ENCODE results near the gene RNF220.
"Not testable (repeated sequence)": the region's sequence is repeated elsewhere in the genome, so short reads cannot be mapped to it uniquely, and the experiment has no call there.

RNF220 gene

DNA sequence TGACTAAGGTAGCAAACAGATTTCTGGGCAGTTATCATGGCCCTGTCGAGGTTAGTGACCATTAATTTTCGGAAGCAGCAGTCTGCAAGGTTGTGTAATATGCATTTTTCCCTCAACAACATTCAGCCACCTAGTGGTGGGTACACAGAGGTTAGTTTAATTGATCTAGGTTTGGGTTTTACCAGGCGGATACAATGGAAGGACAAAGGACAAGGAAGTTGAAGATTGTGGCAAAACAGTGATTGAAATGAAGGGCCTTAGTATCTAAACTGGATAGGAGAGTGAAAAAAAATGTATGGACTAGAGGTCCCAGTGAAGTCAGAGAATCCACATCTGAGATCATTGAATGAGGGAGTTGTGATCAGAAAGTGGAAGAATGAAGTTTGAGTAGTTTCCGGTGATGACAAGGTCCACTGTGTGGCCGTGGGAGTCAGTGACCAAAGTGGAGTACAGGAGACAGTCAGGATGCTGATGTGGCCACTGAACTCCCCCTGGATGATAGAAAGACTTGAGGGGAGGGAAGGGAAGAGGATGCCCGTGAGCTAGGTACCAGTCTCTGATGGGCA, 272.2 kb downstream of the RNF220 start:
- no peak for DNase-seq (ENCODE audit: low read depth in 2 of 2)

DNA sequence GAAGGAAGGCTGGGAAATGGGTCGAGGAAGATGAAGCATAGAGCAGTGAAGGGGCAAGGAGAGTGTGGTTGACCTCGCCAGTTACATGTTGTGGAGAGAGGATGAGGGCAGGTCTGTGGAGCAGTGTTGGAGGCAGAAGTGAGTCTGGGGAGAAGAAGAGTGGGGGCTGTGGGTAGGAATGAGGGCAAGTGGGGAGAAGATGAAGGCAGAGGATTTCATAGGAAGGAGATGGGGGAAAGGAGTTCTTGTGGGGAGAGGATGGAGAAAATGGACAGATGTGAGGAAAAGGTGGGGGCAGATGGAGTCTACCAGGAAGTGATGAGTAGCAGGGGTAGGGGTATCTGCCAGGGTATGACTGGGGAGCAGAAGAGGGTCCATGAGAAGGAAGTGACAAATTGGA, 273.1 kb downstream of the RNF220 start:
- DNase-seq (ENCODE audit: low read depth in 2 of 2), result no peak

DNA sequence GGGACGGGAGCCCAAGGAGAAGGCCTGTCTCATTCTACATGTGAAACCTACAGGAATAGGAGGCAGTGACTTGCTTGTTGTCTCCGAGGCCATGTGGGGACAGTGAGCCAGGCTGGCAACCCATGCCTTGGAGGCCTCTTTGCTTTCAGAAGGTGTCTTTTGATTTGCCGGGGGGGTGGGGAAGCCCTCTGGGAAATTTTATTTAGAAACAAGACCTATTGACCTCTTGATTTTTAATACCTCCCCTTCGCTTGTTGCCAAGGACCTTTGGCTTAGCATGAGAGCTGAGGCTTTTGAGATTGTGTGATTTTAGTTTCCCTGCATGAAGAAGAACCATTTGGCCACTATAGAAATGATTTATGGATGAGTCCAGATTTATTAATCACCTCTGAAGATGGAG, 273.6 kb downstream of the RNF220 start:
- DNase-seq (ENCODE audit: low read depth in 2 of 2), result no peak

DNA sequence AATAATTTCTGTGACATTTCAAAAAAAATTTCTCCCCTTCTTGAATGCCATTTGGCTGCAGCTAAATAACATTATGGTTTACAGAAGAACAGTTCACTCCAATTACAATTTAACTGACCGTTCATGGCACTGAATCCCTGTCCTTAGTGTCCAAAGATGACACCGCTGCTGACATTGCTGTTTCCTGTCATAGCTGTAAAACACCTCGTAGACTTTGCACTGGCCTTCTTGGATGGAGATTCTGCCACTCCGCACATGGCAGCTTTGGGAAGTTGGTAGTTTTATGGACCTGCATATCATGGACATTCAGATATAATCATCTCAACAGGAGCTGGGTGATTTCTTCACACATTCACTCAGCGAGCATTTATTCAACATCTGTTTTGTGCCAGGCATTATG, 274.4 kb downstream of the RNF220 start:
- DNase-seq (ENCODE audit: low read depth in 2 of 2), result no peak

DNA sequence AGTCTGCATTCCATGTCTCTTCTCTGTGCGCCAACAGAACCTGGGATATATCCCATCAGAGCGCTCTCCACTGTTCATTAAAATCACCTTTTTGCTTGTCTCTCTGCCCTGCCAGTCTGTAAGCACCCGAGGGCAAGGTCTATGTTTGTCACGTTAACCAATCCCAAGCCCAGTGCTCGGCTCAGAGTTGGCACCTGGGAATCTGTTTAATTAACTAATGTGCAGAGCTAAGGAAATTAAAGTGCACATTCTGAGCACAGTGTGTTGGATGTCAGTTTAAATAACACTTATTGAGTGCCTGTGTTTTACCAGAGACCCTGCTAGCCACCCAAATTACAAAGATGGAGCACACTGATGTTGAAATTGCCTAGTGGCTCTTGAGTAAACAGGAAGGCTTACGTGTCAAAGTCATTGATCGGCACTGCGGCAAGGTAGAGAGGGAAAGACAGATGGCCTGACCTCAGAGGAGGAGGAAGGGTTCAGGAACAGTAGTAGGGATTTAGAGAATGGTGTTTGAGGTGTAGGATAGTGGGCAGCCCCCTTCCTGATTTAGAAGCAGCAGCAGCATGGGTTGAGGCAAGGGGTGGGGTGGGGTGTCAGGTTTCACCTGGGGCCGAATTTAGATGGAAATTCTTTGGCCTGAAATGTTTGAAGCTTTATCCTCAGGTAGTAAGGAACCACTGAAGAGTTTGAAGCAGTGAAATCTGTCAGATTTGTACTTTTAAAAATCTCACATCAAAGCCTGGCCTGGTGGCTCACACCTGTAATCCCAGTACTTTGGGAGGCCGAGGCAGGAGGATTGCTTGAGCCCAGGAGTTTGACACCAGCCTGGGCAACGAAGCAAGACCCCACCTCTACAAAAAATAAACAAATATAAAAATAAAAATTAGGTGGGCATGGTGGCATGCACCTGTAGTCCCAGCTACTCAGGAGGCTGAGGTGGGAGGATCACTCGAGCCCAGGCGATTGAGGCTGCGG, 277.1 kb downstream of the RNF220 start:
- DNase-seq (ENCODE audit: low read depth in 2 of 2), result no peak

DNA sequence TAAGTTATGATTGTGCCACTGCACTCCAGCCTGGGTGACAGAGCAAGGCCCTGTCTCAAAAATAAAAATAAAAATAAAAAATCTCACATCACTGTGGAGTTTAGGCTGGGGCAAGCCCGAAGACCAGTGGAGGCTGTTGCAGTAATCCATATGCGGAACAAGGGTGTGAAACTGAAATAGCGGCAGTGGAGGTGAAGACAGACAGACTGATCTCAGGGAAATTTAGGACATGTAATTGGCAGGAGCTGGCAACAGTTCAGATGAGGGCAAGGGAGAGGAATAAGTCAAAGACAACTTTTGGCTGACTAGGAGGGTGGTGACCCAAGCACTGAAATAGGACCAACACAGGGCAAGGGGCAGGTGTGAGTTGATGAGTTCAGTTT, 277.8 kb downstream of the RNF220 start:
- no peak for DNase-seq (ENCODE audit: low read depth in 2 of 2)

DNA sequence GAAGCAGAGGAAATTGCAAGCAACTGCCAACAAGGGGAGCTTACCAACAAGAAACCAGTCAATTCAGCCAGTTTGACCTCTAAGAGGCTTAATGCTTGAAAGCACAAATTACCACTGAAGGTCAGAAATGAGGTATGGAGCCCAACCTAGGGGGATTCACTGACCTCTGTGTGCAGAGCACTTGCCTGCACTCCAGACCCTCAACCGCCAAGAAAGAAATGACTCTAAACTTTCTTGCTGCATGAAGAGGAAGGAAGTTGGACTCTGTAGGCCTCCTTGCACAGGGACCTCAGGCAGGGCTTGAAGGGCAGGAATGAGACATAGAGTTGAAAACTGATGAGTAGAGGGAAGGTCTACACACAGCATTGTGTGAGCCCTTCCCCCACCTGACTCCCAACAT, 279.5 kb downstream of the RNF220 start:
- no peak for DNase-seq (ENCODE audit: low read depth in 2 of 2)

DNA sequence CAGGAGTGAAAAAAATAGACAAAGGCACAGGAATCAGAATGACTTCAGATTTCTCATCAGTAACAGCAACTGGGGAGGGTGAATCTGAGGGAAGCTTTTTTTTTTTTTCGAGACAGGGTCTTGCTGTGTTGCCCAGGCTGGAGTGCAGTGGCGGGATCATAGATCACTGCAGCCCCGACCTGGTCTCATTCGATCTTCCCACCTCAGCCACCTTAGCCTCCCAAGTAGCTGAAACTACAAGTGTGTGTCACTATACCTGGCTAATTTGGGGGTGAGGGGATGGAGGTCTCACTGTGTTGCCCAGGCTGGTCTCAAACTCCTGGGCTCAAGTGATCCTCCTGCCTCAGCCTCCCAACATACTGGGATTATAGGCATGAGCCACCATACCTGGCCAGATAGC, 280.2 kb downstream of the RNF220 start:
- DNase-seq (ENCODE audit: low read depth in 2 of 2), result no peak

DNA sequence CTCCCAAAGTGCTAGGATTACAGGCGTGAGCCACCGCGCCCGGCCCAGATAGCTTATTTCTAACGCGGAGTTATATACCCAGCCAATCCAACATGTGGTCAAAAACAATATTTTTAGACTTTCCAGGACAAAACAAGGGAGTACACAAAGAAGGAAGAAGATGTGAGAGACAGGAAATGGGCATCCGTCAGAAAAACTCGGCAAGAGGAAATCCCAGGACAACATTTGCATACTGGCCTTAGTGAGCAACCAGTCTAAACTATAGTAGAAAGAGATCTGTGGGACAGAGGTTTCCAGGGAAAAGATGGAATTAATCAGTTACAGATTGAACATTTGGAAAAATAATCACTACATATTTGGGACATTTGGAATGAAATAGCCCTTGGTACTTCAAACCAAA, 280.8 kb downstream of the RNF220 start:
- no peak for DNase-seq (ENCODE audit: low read depth in 2 of 2)

DNA sequence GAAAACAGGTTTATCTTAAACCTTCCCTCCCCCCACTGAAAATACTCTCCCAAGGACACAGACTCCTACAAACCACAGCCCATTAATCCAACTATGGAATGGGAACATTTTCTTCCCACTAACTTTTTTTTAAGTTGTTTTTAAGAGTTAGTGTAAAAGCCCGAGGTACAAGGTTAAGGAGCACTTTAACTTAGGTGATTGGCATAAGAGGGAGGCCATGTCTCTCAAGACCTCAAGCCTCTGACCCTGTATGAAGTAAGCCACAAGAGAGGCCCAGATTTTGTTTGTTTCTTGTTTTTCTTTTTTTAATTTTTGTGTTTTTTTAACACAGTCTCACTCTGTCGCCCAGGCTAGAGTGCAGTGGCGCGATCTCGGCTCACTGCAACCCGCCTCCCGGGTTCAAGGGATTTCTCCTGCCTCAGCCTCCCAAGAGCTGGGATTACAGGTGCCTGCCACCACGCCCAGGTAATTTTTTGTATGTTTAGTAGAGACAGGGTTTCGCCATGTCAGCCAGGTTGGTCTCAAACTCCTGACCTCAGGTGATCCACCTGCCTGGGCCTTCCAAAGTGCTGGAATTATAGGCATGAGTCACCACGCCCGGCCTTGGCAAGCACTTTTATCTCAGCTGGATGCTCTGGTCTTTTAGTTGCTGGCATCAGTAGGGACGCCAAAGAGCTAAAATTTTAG, 283.8 kb downstream of the RNF220 start:
- DNase-seq (ENCODE audit: low read depth in 2 of 2), result no peak

DNA sequence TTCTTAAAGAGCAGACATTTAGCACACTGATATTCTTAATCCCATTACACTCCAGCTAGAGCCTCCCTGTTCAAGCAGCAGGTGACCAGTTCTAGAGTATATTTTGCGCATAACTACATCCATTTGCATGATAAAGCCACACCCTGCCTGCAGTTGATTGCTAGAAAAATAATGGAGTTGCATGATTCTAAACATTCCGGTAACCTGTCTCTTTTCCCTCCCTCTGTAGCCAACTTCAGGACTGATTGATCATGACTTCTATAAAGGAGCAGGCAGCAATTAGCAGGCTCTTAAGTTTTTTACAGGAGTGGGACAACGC, 284.4 kb downstream of the RNF220 start:
- no peak for DNase-seq (ENCODE audit: low read depth in 2 of 2)

DNA sequence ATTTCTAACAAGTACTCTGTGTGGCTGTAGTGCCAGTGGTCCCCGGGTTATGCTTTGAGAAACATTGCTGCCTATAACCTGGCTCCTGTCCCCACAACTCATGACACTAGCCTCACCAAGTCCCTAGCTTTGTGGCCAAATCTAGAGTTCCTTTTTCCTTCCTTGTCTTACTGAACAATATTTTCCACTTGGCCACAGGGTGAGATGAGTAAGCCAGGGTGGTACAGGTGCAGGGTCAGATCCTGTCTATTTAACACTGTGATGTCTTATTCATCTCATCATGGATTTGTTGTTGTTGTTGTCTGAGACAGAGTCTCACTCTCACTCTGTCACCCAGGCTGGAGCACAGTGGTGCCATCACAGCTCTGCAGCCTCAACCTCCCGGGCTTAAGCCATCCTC, 288.1 kb downstream of the RNF220 start:
- DNase-seq (ENCODE audit: low read depth in 2 of 2), result no peak

DNA sequence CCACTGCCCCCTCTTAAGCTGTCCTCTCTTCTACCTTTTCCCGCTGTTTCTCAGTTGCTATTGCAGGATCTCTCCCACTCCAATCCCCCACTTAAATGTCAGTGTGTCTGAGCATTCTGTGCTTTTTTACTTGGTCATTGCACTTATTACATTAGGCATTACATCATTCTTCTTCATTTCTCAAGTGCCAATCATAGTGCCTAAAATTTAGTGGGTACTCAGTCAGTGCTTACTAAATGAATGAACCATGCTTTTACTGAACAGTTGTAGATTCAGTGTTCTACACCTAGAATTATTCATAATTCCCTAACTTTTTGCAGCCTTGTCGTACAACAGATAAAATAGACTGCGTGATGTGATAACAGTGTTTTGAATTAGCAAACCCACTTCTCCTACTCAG, 288.8 kb downstream of the RNF220 start:
- no peak for DNase-seq (ENCODE audit: low read depth in 2 of 2)

DNA sequence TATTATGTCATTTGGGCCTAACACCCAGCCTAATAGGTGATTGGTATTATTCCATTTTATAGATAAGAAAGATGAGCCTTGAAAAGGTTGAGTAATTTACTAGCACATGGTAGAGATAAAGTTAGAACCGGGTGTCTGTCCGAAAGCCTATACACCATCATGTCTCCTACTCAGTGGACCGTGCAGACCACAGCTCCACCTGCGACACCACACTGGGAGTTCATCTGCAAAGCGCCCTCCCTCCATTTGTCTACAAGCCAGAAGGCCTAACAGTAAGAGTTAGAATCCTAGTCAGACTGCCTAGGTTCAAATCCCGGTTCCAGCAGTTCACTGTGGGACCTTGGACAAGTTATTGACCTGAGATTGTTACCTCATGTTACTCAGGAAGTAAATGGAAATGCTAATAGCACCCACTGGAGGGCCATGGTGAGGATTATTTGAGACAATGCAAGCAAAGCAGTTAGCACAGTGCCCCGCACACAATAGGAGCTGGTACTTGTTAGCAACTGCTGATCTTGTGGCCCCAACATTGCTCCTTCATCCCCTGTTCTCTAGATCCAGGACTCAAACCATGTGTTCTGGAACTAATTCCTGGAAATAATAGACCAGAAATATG, 289.9 kb downstream of the RNF220 start:
- DNase-seq (ENCODE audit: low read depth in 2 of 2), result no peak

DNA sequence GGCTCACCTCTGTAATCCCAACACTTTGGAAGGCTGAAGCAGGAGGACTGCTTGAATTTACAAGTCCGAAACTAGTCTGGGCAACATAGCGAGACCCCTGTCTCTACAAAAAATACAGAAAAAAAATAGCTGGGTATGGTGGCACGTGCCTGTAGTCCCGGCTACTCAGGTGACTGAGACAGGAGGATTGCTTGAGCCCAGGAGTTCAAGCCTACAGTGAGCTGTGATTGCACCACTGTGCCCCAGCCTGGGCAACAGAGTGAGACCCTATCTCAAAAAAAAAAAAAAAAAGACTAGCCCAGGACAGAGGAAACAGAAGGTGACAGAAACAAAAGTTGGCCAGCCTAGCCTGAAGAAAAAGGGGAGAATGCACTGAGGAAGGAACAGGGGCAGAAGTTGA, 290.6 kb downstream of the RNF220 start:
- DNase-seq (ENCODE audit: low read depth in 2 of 2), result no peak

DNA sequence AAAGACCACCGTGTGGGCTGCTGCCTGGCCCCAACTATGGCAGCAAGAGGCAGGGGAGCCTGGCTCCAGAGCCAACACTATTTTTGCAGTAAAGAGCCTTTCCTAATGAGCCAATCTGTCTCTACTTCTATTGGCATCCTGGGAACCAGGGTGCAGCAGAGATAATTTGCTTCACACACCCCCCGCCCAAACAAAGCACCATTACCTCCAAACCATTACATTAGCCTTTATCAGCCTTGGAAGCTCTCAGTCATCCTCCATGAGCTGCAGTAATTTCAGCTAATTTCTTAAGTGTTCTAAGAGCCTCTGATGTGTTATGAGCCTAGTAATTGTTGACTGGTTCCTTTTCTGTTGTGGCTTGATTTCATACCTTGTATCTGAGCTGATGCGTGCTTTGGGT, 291.0 kb downstream of the RNF220 start:
- DNase-seq (ENCODE audit: low read depth in 2 of 2), result no peak

DNA sequence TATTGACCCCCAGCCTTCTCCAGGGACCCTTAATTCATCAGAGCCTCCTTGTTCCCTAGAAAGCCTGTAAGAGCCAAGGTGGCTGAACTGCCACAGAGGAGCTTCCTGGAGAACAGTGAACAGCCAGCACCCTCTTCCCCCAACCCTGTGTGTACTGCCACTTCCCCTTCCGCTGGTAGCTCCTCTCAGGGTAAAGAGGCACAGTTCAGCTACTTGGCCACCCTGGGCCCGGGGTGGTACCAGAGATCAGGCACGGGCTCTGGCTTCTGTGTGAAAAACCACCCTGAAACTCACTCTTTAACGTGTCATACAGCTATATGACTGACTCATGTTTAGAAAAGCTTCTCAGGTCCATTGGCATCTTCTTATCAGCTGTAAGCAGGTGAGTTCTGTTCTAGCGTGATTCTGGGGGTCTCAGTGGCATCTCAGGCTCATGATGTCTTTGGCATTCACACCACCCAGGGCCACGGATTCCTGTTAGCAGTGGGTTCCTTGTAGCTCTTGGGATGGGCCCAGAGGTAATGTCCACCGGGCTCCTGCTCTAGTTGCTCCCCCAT, 291.8 kb downstream of the RNF220 start:
- no peak for DNase-seq (ENCODE audit: low read depth in 2 of 2)

DNA sequence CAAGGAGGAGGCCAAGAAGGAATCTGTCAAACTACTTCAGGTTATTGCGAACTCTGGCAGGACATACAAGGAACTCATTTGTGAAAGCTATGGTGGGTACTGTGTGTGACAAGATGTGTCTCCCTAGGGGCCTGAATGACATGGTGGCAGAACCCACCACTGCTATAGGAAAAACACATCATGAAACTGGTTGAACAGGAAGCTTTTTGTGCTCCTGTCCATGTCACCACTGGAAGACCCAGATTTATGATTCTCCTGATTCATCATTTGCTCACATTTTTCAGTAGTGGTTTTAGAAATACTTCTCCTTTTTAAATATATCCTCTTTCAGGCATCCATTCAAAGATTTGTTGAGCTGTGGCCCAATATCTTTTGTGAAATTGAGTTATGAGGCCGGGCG, 293.1 kb downstream of the RNF220 start:
- DNase-seq (ENCODE audit: low read depth in 2 of 2), result no peak

DNA sequence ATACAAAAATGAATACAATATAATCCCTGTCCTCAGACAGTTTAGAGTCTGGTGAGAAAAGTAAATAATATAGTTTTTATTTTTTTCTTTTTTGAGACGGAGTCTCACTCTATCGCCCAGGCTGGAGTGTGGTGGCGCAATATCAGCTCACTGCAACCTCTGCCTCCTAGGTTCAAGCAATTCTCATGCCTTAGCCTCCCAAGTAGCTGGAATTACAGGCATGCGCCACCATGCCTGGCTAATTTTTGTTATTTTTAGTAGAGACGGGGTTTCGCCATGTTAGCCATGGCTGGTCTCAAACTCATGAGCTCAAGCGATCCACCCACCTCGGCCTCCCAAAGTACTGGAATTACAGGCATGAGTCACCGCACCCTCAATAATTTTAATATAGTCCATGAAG, 294.3 kb downstream of the RNF220 start:
- not testable (repeated sequence) for DNase-seq (ENCODE audit: low read depth in 2 of 2)

DNA sequence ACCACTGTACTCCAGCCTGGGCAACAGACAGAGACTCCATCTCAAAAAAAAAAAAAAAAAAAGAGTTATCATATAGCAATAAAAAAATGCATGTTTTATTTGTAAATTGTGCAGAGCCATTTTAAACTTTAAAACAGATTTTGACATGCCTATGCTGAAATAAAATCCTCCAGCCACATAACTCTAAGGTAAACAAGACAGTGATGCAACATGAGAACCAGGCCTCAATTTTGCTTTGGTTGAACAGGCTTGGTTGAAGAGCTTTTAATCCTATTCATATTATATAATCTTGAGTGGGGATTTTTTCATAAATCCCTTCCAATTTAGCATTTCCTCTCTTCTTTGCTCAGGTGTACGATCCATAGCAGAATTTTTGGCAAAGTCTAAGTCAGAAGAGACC, 295.5 kb downstream of the RNF220 start:
- no peak for DNase-seq (ENCODE audit: low read depth in 2 of 2)

DNA sequence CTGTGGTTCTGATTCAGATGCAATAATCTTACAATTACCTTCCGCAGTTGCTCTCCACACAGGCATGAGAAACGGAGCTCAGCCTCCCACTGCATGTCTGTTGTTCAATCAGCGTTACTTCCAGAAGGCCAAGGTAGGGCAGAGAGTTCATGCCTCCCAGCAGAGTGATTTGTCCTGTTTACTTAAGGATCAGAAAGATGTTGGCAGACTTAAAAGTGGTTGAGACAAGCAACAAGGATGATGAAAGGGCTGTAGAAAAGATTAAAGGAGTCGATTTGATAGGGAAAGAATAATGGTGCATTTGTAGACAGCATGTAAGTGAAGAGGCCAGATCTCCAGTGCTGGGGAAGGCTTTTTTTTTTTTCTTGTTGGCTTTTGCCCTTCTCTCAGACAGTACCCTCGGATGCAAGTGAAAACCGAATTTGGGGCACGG, 296.1 kb downstream of the RNF220 start:
- DNase-seq (ENCODE audit: low read depth in 2 of 2), result no peak
